NCI-H1694 (cell line): Measurements from ENCODE around the gene GATB.

Source experiments
- DNase-seq: peaks from one replicate; lab custom pipeline; 2025; lab: John Stamatoyannopoulos, UW

Gene GATB

GRCh38 chr4:151760712-151761661, at the start of gene GATB:
TSS of gene GATB (minus strand) at chr4:151761007. CDS start at chr4:151760982, 25 bp downstream.
- peak; percentile 95 for DNase-seq

GRCh38 chr4:151810476-151810875, 49.7 kb upstream of the GATB start:
- no peak for DNase-seq

GRCh38 chr4:151809716-151810115, 48.9 kb upstream of the GATB start:
- no peak for DNase-seq

GRCh38 chr4:151808542-151808941, 47.7 kb upstream of the GATB start:
- DNase-seq: no peak

GRCh38 chr4:151808120-151808529, 47.3 kb upstream of the GATB start:
- DNase-seq: no peak

- no peak for DNase-seq
Observed at GRCh38 chr4:151807220-151807619, 46.4 kb upstream of the GATB start.

GRCh38 chr4:151806511-151806927, 45.7 kb upstream of the GATB start:
- DNase-seq: no peak

- no peak for DNase-seq
Observed at GRCh38 chr4:151804821-151805220, 44.0 kb upstream of the GATB start.

- no peak for DNase-seq
Observed at GRCh38 chr4:151804086-151804630, 43.4 kb upstream of the GATB start.

- DNase-seq: no peak
Observed at GRCh38 chr4:151803246-151803645, 42.4 kb upstream of the GATB start.

- DNase-seq: no peak
Observed at GRCh38 chr4:151801547-151802516, 41.0 kb upstream of the GATB start.

- no peak for DNase-seq
Observed at GRCh38 chr4:151799417-151800012, 38.7 kb upstream of the GATB start.

- no peak for DNase-seq
Observed at GRCh38 chr4:151798678-151799416, 38.0 kb upstream of the GATB start.

GRCh38 chr4:151797853-151798252, 37.0 kb upstream of the GATB start:
- DNase-seq: no peak

GRCh38 chr4:151797131-151797530, 36.3 kb upstream of the GATB start:
- DNase-seq: no peak

GRCh38 chr4:151796106-151796505, 35.3 kb upstream of the GATB start:
- DNase-seq: no peak

- DNase-seq: no peak
Observed at GRCh38 chr4:151792995-151793394, 32.2 kb upstream of the GATB start.

GRCh38 chr4:151792530-151792929, 31.7 kb upstream of the GATB start:
- DNase-seq: no peak

GRCh38 chr4:151788021-151788420, 27.2 kb upstream of the GATB start:
- DNase-seq: no peak

GRCh38 chr4:151786158-151786495, 25.3 kb upstream of the GATB start:
- DNase-seq: no peak

- DNase-seq: no peak
Observed at GRCh38 chr4:151785484-151786157, 24.8 kb upstream of the GATB start.
